Tibial nerve (tissue), 4 donors: Measurements from ENCODE around the gene TAS1R1.

Experiments
- EP300 ChIP-seq, 2 donors: sonication (generic); formaldehyde crosslinking; IDR thresholded peaks; one replicate each; pipeline ENCODE4 v1.6.1; 2017; ENCODE audit warnings: antibody characterized with exemption in 2 of 2, mild to moderate bottlenecking in 1 of 2
- TF ChIP-seq, protein P1 (sequence below), 5 experiments: fragments of 200-600 bp in 3 of 5; fragments of 450-650 bp in 2 of 5; sonication (generic) in 3 of 5; IDR thresholded peaks; one replicate each; pipeline ENCODE4 v1.5.1; 2016 to 2019; ENCODE audit warnings: antibody characterized with exemption in 5 of 5, mild to moderate bottlenecking in 3 of 5, moderate library complexity in 2 of 5

- TF ChIP-seq, protein P1, sequence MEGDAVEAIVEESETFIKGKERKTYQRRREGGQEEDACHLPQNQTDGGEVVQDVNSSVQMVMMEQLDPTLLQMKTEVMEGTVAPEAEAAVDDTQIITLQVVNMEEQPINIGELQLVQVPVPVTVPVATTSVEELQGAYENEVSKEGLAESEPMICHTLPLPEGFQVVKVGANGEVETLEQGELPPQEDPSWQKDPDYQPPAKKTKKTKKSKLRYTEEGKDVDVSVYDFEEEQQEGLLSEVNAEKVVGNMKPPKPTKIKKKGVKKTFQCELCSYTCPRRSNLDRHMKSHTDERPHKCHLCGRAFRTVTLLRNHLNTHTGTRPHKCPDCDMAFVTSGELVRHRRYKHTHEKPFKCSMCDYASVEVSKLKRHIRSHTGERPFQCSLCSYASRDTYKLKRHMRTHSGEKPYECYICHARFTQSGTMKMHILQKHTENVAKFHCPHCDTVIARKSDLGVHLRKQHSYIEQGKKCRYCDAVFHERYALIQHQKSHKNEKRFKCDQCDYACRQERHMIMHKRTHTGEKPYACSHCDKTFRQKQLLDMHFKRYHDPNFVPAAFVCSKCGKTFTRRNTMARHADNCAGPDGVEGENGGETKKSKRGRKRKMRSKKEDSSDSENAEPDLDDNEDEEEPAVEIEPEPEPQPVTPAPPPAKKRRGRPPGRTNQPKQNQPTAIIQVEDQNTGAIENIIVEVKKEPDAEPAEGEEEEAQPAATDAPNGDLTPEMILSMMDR (IDR thresholded peaks at IDR 0.05), result no peak
- no peak for TF ChIP-seq EP300 (IDR thresholded peaks at IDR 0.05)
Observed at GRCh38 chr1:6531996-6532395, 23.1 kb upstream of the TAS1R1 start.
